ENCODE results near the gene RAD23B.

The RAD23B gene

DNA sequence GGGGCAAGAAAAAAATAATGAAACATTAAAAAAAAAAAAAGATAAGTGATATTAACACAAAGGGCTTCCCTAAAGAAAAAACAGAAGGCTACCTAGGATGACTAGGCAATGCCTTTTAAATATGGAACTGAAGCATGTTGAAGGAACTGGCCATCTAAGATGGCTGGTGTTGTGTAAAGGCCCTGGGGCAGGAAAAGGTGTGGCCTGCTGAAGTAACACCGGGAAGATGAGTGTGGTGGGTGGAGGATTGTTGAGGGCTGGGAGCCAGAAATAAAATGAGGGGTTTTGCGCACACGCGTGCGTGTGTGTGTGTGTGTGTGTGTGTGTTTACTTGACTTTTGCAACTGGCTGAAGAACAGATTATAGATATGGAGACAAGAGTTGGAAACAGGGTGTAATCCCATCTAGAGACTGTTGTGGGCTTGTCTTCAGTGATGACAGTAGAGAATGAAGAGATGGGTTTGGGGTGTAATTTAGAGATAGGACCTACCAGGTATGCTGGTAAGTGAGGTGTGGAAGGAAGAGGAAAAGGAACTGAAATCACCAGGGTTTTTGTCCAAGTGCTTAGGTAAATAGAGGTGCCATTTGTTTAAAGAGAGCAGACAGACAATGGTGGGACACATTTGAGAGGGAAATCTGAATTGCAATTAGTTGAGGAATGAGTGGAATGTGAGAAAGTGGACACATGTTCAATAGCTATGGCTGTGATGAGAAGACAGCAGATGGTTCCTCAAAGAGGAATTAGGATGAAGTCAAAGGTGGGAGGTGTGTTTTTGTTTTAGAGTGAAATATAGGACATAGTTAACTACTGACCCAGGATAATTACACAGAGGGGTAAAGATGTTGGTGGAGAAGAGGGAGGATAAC is 33.9 kb downstream of the RAD23B start:
- Histone ChIP-seq H3K4me3 (no peak overlapping the region), H3K27ac (no peak overlapping the region)
- TF ChIP-seq, protein P1, sequence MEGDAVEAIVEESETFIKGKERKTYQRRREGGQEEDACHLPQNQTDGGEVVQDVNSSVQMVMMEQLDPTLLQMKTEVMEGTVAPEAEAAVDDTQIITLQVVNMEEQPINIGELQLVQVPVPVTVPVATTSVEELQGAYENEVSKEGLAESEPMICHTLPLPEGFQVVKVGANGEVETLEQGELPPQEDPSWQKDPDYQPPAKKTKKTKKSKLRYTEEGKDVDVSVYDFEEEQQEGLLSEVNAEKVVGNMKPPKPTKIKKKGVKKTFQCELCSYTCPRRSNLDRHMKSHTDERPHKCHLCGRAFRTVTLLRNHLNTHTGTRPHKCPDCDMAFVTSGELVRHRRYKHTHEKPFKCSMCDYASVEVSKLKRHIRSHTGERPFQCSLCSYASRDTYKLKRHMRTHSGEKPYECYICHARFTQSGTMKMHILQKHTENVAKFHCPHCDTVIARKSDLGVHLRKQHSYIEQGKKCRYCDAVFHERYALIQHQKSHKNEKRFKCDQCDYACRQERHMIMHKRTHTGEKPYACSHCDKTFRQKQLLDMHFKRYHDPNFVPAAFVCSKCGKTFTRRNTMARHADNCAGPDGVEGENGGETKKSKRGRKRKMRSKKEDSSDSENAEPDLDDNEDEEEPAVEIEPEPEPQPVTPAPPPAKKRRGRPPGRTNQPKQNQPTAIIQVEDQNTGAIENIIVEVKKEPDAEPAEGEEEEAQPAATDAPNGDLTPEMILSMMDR (IDR thresholded peaks at IDR 0.05), result no peak
- DNase-seq (ENCODE audit: low spot score), result no peak

DNA sequence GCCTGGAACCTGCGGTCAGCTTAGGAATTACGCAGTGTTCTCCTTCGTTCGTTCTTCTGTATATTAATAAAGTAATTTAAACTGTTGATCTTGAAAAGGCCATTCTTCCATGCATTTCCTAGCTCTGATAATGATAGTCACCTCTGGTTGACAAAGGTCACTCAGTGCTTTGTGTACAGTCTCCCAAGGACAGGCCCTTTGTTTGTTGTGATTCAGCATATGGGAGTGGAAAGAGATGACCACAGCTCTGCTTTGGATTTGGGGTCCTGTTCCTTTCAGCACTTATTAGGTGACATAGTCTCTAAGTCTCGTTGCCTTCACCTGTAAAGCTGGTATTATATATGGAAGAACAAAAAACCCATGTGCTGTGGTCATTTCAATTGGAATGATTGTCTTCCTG is 39.6 kb downstream of the RAD23B start:
- Histone ChIP-seq H3K4me3 (no peak overlapping the region), H3K27ac (no peak overlapping the region)
- TF ChIP-seq, protein P1 (IDR thresholded peaks at IDR 0.05), result no peak
- DNase-seq (ENCODE audit: low spot score), result no peak

DNA sequence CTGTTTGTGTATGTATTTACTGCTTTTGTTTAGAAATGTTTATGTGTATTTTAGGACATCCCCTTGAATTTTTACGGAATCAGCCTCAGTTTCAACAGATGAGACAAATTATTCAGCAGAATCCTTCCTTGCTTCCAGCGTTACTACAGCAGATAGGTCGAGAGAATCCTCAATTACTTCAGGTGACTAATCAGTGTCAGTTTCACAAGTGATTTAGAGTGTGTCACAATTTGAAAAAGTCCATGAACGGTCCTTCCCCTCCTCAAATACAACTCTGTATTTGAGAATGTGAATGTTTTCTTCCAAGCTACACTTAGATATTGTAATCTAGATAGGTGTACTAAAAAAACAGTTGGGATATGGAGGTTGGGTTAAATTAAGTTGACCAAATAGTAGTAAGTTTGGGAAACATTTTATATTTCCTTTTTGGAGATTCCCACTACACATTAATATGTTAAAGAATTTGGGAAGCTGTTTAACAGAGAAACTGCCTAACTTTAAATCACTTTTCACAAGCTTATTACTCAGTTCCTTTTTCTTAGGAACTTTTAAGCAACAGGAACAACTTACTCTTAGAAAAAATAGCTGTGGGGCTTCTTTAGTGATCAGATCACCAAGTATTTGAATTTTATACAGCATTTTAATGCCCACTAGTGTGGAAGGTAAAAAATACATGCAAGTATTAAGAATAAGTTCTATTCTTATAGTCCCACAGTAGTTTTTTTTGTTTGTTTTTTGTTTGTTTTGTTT is 40.9 kb downstream of the RAD23B start:
- TF ChIP-seq, protein P1 (IDR thresholded peaks at IDR 0.05), result no peak
- H3K27ac ChIP-seq, result no peak overlapping the region
- no peak for DNase-seq (ENCODE audit: low spot score)
- no peak overlapping the region for H3K4me3 ChIP-seq

DNA sequence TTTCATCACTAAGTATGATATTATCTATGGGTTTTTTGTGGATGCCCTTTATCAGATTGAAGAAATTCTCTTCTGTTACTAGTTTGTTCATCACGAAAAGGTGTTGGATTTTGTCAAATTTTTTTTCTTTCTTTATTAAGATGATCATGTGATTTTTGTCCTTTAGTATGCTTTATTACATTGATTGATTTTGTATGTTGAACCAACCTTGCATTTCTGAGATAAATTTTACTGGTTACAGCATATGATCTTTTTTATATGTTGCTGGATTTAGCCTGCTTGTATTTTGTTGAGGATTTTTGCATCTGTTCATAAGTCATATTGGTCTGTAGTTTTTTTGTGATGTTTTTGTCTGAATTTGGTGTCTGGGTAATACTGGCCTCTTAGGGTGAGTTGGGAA is 42.8 kb downstream of the RAD23B start:
- TF ChIP-seq, protein P1 (IDR thresholded peaks at IDR 0.05), result no peak
- Histone ChIP-seq H3K4me3 (no peak overlapping the region), H3K27ac (no peak overlapping the region)

DNA sequence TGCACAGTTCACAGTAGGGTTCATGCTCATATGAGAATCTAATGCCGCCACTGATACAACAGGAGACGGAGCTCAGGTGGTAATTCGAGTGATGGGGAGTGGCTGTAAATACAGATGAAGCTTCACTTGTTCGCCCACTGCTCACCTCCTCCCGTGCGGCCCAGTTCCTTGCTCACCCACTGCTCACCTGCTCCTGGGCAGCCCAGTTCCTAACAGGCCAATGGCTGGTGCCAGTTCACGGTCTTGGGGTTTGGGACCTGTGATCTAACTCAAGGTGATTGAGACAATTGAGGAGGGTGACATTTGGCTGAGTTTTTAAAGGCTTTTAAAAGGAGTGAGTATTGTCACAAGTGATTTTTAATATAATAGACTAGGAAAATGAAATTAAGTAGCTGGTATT is 45.4 kb downstream of the RAD23B start:
- Histone ChIP-seq H3K4me3 (no peak overlapping the region), H3K27ac (no peak overlapping the region)
- TF ChIP-seq, protein P1 (IDR thresholded peaks at IDR 0.05), result no peak
- DNase-seq (ENCODE audit: low spot score), result no peak

More for the DNA sequence above, 42.8 kb downstream of the RAD23B start:
- no peak for DNase-seq (ENCODE audit: low spot score)

DNA sequence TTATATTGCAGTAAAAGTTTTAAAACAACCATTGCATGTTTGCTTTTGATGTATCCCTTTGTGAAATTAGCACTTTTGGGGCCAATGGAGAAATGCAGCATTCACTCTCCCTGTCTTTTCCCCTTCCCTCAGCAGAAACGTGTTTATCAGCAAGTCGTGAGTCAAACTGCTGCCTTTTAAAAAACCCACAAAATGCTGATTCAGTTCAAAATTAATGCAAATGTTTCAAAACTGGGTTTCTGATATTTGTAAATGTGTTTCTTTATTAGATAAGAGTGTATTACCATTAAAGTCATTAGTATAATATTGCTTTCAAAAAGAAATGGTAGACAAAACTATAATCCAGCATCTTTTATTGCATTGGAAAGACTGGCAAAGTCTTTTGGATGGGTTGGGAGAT is 47.3 kb downstream of the RAD23B start:
- no peak for DNase-seq (ENCODE audit: low spot score)
- Histone ChIP-seq H3K27ac (no peak overlapping the region), H3K4me3 (no peak overlapping the region)
- TF ChIP-seq, protein P1 (IDR thresholded peaks at IDR 0.05), result no peak
